Measurements from ENCODE around the gene ITPKC. TPM values are rescaled to one million over a fixed set of nuclear protein-coding genes. Genes with fewer than 3 reads are reported as not detected.

ITPKC gene
- total RNA-seq, 4 donors from 2014 or later = 39.3 to 118 (median 91.9) TPM

- DNase-seq (ENCODE audit: low spot score) (no peak), ATAC-seq (ENCODE audit: low FRiP score) (no peak)
- TF ChIP-seq CTCF (IDR thresholded peaks at IDR 0.05) = no peak
These were observed 23.0 kb upstream of the ITPKC start for GRCh38 chr19:40693896-40694295.

DNA sequence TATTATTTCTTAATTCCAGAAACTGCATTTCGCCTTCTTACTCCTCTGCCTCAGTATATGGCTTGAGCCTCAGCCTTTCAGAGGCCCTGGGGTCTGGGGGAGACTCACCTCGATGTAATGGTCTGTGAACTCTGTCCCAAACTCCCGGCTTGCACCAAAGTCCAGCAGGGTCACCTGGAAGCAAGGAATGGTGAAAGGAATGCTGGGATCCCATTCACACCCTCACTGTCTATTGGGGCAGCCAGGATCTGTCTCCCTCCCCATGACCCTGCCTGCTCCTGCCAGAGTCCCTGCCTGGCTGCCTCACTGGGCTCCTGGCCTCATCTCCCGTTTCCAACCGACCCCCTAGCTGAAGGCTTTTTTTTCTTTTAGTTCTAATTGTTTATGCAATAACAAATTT lies 21.0 kb upstream of the ITPKC start:
- DNase-seq (ENCODE audit: low spot score) (no peak), ATAC-seq (ENCODE audit: low FRiP score) (no peak)
- TF ChIP-seq CTCF (IDR thresholded peaks at IDR 0.05) = no peak

GRCh38 chr19:40697007-40697406 lies 19.9 kb upstream of the ITPKC start:
- no peak for TF ChIP-seq CTCF (IDR thresholded peaks at IDR 0.05)
- DNase-seq (ENCODE audit: low spot score) (no peak), ATAC-seq (ENCODE audit: low FRiP score) (no peak)

DNA sequence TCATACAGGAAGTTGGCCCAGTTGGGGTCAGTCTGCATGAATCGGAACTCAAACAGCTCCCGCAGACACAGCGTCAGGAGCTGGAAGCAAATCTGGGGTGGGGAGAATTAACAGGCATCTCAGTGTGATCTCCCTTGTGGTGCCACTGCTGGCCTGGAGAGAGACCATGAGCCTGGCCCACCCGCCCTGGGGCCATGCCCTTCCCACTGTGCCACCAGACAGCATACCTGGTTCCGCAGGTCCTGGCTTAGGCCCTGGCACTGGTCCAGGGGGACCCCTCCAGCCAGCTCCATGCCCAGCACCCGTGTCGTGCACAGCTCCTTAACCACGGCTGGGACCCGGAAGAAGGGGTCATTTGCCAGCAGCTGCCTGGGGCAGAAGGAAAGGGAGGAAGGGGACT lies 16.8 kb upstream of the ITPKC start:
- no peak for ATAC-seq (ENCODE audit: low FRiP score)
- DNase-seq (ENCODE audit: low spot score) = no peak
- no peak for TF ChIP-seq CTCF (IDR thresholded peaks at IDR 0.05)

GRCh38 chr19:40701758-40702157 lies 15.2 kb upstream of the ITPKC start:
- DNase-seq (ENCODE audit: low spot score) = no peak
- TF ChIP-seq CTCF (IDR thresholded peaks at IDR 0.05) = no peak
- ATAC-seq (ENCODE audit: low FRiP score) = no peak

DNA sequence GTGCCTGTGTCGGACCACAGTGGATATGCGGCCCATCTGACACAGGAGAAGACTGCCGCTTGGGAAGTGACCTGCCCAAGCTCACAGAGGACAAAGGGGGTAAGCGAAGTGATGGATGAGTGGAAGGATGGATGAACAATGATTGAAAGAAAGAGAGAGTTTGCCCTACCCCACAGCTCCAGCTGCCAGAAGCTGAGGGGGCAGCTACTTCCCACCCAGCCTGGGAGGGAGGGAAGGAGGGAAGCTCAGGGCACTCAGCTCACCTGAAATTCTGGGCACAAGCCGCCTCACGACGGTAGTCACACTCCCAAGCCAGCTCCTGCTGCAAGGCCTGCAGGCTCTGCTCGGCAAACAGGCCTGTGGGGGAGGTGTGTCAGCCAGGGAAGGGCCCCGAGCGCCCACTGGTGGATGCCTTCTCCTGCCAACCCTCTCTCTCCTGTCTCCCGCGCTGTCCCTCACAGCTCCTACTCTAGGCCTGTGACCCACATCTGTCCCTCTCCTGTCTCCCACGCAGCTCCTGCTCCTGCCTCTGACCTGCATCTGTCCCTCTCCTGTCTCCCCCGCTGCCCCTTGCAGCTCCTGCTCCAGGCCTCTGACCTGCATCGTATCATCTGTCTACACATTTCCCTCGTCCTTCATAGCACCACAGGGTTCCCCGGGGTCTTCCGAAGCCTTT lies 14.4 kb upstream of the ITPKC start:
- no peak for ATAC-seq (ENCODE audit: low FRiP score)
- no peak for DNase-seq (ENCODE audit: low spot score)
- no peak for TF ChIP-seq CTCF (IDR thresholded peaks at IDR 0.05)

- ATAC-seq (ENCODE audit: low FRiP score) (no peak), DNase-seq (ENCODE audit: low spot score) (no peak)
- no peak for TF ChIP-seq CTCF (IDR thresholded peaks at IDR 0.05)
These were observed 13.7 kb upstream of the ITPKC start for GRCh38 chr19:40703029-40703755.
